Posterior vena cava (tissue), 2 donors: ENCODE data around the gene MANSC4. TPM values are rescaled to one million over a fixed set of nuclear protein-coding genes. Genes with fewer than 3 reads are reported as not detected.
"Not testable (repeated sequence)": the region's sequence is repeated elsewhere in the genome, so short reads cannot be mapped to it uniquely, and the experiment has no call there.

ENCODE experiments used
- DNase-seq: peaks from one replicate; pipeline ENCODE4 v3.0.0-alpha.2; 2020; ENCODE audit warnings: low spot score
- intact Hi-C, 2 donors: fragments of 100-400 bp; cut with DNase I; formaldehyde crosslinking; loops; one replicate each; pipeline versions ENCODE4 v1.14.1 to v1.14.2; 2022 to 2023
- total RNA-seq, 2 donors: library from RNA; stranded (reverse); fragmentation: NEBNext Ultra II Directional; extraction: Animal tissue kit (Norgen Biotek cat#: 25700); gene quantifications; one replicate each; pipeline ENCODE4 v1.2.1, GENCODE V29; 2021
- donor health status: DM: yes; HTN: yes; CAD: no.
- donor health status: DM: yes; HTN: yes; CAD: no.

Gene MANSC4
- total RNA-seq, 2 donors from 2014 or later = not detected

DNA sequence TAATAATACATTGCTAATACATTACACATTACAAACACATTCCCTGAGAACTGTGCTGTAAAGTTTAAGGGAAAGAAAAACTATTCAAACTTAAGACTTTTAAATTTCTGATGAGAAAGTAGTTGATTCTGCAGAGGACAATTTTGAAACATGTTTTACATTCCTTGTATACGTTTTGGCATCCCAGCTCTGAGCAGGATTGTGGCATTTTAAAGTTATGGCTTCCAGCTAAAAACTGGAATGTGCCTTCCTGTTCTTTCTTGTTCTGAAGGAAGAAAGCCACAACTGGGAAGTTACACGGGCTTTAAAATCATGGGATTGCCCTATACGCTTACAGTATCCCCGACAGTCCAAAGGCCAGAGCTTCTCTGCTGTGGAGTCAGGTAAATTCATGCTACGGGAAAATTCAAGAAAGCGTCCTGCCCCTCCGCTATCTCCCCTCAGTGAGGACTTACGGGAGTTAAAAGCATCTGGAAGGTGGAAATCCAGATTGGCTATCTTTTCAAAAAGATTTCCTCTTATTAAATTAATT is 10.8 kb downstream of the MANSC4 start:
- no peak for DNase-seq
- intact Hi-C loops = no loop called here

DNA sequence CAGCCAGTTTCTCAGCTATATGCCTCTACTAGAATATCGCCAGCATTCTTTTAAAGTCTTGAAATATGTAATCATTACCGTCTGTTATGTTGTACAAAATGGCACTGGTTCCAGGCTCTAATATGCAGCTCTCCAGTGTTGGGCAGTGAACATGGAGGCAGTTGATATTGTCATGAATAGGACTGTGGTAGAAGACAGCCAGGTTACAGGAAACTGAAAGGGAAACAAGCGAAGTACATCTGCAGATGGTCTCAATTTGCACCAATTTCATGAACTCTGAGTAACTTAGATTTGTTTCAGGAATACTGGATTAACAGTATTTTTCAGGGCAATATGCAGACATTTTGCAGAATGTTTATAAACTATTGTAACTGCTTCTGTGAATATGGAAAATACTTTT is 13.4 kb downstream of the MANSC4 start:
- intact Hi-C loops = no loop called here
- no peak for DNase-seq

DNA sequence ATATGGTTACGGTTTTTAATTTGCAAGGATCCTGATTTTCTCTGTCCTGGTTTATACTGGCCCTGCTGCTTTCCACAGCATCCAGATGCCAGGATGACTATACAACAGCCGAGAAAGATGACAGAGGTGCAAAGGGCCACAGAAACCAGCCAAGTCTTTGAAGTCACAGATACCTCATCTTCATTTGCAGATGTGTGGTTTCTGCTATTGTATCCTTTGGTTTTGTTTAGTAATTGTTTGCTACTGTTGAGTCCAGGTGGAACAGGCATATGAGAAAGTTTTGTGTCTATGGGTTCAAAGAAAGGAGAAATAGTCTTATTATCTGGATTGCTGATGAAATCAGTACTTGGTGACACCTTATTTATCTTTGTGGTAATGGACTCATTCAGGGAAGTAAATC is 17.3 kb downstream of the MANSC4 start:
- no peak for DNase-seq
- intact Hi-C loops = no loop called here

DNA sequence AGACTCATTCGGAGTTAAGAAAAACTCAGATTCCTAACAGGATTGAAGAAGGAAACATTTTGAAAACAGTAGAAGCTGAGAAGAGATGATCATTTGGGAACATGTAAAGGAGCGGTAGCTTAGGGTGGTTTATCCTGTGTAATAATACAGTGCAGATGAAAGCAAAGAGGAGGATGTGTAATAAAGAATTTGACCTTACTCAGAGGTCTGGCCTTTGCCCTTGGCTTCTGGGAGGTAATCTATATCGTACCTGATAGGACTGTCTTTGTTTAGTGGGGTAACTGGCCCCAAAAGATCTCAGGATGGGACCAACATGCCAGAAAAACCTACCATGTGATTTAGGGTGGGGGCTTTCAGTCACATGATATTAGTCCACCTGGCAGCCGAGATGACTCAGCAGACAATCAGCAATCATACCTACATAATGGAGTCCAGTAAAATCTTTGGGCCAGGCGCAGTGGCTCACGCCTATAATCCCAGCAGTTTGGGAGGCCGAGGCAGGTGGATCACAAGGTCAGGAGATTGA is 23.3 kb downstream of the MANSC4 start:
- intact Hi-C loops = no loop called here
- DNase-seq = no peak

DNA sequence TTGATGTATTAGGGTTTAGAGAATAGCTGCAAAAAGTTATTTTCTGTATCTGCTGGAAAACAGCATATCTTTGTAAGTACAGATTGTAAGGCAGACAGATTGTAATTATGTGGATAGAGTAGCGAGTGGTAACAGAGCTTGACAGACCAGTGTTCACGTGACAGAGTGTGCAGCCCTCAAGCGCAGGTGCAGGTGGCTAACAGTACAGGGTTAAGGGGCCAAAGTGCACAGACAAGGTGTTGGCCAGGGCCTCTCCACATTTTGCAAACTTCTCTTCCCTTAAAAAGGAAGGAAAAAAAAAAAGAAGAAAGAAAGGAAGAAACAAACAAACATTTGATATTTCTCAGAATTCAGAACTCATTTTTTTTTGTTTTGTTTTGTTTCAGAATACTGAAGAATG is 25.2 kb downstream of the MANSC4 start:
- no peak for DNase-seq
- intact Hi-C loops = no loop called here

DNA sequence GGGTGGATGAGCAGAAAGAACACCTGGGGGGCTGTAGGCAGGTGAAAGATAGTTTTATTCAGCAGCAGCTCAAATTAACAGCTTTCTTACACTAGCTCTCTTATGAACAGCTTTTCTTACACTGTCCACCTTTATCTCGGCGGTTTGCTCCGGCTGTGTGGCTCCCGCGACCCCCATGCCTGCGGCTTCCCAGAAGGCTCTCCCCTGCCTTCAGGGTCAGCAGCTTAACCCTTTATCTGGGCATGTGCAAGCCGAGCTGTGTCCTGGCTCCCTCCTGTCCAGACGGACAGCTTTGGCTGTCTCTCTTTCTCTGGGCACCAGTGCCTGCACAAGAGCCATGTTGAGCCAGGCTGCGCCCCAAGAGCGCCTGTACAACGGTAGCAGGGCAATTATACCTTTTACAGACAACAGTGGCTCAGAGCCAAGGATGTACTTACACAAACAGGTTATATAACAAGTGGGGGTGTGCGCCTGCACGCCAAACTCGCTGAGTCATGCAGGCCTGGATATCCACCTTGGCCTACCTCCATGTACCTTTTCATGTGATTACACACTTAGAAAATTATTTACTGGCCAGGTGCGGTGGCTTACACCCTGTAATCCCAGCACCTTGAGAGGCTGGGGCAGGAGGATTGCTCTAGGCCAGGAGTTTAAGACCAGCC is 28.5 kb downstream of the MANSC4 start:
- DNase-seq = no peak
- intact Hi-C loops = no loop called here

DNA sequence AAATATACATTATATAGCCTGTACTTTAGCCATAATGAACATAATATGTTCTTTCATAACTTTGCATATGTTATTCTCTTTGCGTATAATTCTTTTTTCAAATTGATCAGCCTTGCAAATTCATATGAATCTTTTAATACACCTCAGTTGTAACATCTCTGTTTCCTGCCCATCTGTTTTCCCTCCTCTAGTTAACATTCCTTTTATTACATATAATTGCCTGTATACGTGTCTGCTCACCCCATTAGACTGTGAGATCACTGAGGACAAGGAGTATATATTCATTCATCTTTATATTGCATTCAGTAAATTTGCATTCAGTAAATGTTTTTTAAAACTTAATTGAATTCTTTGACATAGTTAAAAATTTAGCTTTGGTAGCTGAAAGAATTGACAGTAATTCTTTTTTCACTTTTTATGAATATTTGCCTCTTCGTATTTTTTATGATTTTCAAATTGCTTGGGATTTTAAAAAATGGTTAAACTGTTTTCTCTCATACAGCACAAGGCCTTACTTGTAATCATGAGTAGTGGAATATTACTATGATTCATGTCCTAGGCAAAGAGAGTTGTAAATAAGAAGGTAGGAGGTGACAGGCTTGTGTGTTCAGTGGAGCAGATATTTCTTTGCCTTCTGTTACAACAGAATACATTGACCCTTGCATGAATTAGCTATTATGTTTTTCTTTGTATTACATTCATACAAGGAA is 32.8 kb downstream of the MANSC4 start:
- intact Hi-C loops = no loop called here

DNA sequence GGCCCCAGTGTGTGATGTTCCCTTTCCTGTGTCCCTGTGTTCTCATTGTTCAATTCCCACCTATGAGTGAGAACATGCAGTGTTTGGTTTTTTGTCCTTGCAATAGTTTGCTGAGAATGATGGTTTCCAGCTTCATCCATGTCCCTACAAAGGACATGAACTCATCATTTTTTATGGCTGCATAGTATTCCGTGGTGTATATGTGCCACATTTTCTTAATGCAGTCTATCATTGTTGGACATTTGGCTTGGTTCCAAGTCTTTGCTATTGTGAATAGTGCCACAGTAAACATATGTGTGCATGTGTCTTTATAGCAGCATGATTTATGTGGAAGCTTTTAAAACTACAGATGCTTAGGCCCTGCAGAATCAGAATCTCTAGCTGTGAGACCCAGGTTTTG is 34.3 kb downstream of the MANSC4 start:
- intact Hi-C loops, DNase-seq: not testable (repeated sequence)

More for the DNA sequence above, 32.8 kb downstream of the MANSC4 start:
- no peak for DNase-seq

DNA sequence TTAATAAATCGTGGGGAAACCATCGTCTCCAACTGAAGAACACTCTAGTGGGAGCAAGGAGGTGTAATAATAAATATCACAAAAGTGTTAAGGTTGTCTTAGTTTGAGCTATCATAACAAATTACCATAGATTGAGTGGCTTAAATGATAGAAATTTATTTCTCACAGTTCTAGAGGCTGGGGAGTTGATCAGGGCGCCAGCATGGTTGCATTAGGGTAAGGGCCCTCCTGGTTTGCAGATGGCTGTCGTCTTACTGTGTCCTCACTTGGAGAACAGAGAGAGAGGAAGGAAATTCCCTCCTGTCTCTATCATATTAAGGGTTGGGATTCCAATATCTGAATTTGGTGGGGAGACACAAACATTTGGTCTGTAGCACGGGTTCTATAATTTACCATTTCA is 36.4 kb downstream of the MANSC4 start:
- no peak for DNase-seq

DNA sequence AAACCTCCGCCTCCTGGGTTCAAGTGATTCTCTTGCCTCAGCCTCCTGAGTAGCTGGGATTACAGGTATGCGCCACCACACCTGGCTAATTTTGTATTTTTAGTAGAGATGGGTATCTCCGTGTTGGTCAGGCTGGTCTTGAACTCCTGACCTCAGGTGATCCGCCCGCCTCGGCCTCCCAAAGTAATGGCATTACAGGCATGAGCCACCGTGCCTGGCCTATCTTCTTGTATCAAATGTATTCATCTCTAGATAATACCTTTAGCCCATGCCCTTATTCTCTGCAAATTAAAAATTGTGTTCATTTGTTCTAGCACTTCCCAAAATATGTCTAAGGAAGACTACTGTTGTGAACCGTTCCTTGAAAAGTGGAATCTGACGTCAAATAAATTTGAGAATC is 45.7 kb downstream of the MANSC4 start:
- not testable (repeated sequence) for DNase-seq
- intact Hi-C loops = loop anchor here in 1 of 2 donors (10.0 kb wide), 1 partner anchor 80 kb away; no protein-coding TSS in a partner anchor

More for the DNA sequence above, 36.4 kb downstream of the MANSC4 start:
- intact Hi-C loops = no loop called here

DNA sequence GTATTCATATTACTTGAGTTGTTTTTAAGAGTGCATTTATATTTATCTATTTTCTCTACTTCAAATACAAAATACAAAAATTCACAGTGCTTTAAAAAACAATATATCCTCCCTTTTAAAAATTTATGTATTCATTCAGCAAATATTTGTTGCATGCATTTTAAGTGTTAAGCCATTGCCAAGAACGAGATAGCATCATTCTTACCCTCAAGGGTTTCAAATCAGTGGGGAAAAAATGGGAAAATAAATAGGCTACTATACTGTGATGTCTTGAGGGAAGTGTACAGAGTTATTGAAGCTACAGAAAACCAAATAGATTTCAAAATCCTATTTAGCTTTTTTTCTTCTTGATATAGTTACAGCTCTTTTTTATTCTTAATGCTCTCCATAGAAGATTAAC is 46.2 kb downstream of the MANSC4 start:
- DNase-seq = no peak
- intact Hi-C loops = loop anchor here in 1 of 2 donors (10.0 kb wide), 1 partner anchor 81 kb away; no protein-coding TSS in a partner anchor

DNA sequence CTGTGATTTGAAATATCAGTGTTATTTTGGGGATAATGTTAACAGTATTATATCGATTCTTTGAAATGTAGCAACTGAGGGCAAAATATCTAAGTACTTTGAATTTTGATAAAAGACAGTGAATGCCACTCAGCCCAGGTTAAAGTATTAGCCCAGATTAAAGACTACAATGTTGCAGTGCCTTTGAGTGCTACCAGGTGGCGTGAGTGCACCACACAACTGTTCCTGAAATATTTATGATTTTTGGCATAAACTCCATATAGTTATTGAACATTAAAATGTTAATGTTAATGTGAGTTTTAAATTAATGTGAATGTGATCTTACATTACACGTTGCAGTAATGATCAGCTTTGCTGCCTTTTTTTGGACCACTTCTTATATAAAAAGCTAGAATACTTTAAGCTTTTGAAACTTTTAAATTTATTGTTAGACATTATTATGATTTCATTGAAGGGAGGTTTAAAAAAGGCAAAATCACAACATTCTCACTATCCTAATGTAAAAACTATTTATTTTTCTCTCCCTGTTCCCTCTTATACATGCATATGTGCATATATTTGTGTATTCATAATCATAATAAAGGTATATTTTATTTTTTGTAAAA is 46.9 kb downstream of the MANSC4 start:
- no peak for DNase-seq
- intact Hi-C loops = loop anchor here in 1 of 2 donors (10.0 kb wide), 1 partner anchor 82 kb away; no protein-coding TSS in a partner anchor

DNA sequence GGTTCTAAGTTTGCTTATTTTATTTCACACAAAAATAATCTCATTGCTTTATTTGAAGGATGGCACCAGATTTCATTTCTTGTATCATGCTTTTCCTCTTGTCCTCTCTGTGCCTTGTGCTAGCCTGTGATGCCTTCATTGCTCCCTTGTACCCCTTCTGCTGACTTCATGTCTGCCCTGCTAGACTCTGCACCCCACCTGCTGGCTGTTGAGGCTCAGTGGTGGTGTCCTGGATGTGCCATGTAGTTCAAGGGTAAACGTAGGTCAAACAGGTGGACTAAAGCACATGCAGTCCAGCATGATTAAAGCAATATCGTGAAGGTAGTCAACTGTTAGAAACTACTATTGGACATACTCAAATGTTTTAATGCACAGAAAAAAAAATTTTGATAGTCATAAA is 47.8 kb downstream of the MANSC4 start:
- intact Hi-C loops = loop anchor here in 1 of 2 donors (10.0 kb wide), 1 partner anchor 83 kb away; no protein-coding TSS in a partner anchor
- DNase-seq = no peak

DNA sequence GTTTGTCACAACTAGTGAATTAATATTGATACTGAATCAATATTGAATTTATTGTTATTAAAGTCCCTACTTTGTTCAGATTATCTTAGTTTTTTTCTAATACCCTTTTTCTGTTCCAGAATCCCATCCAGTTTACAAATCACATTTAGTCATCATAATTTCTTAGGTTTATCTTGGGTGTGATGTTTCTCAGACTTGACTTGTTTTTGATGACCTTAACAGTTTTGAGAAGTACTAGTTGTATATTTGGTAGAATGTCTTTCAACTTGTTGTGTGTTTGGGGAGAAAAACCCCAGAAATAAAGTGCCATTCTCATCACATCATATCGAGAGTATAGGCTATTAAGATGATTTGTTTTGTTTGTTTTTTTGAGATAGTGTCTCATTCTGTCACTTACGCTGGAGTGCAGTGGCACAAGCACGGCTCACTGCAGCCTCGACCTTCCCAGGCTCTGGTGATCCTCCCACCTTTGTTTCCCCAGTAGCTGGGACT is 49.9 kb downstream of the MANSC4 start:
- no peak for DNase-seq
- intact Hi-C loops = loop anchor here in 1 of 2 donors (10.0 kb wide), 1 partner anchor 85 kb away; no protein-coding TSS in a partner anchor

DNA sequence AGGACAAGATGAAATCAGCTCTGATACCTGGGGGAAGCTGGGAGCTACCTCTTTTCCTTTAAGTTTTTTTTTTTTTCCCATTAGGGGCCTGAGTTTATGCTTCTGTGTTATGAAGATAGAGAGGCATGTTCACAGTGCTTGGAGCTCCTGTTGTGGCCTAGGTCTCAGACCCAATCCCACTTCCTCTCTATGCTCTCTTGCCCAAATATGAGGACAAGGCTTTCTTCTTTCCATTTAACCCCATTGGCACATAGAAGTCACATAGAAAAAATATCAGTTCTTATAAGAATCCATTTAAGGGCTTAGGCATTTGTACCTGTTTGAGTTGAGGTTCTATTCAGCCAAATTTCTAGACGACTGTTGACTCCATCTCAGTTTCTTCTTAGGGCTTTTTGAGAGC is 56.8 kb downstream of the MANSC4 start:
- intact Hi-C loops = loop anchor here in 1 of 2 donors (10.0 kb wide), 1 partner anchor 92 kb away; no protein-coding TSS in a partner anchor
- no peak for DNase-seq

Other genes starting within 250 kb of the MANSC4 start
- gene REP15, start 83.8 kb downstream of the MANSC4 start, total RNA-seq = 1 to 10 TPM; 1.5 to 2.7 TPM
- gene MRPS35, start 69.4 kb downstream of the MANSC4 start, total RNA-seq = 10 to 100 TPM; 29.7 TPM
- gene KLHL42, start within 50 bp of the MANSC4 start, total RNA-seq = 10 to 100 TPM; 48.2 to 48.9 TPM
- 1 to 10 TPM; 1.8 to 2.1 TPM for gene PTHLH, start 192.5 kb upstream of the MANSC4 start, total RNA-seq